Gastrocnemius medialis (tissue), 4 donors: ENCODE measurements around the gene SLC35B2. TPM values are rescaled to one million over a fixed set of nuclear protein-coding genes. Genes with fewer than 3 reads are reported as not detected.

Experiments
- ATAC-seq, 2 donors: fragments of 150-250 bp; one replicate each; pipeline ENCODE4 v1.9.1; 2016
- DNase-seq, 2 donors: peaks; one replicate each; pipeline ENCODE4 v3.0.0-alpha.2; 2019
- H3K27ac ChIP-seq, 4 donors: fragments of 200-600 bp; sonication (generic); 1 replicate in 1 of 4; 2 replicates in 3 of 4; pipeline ENCODE4 v1.5.1; 2016 to 2018; ENCODE audit warnings: mild to moderate bottlenecking in 2 of 4, moderate library complexity in 1 of 4
- H3K27me3 ChIP-seq, 3 donors: fragments of 200-600 bp; sonication (generic) in 2 of 3; 1 replicate in 1 of 3; 2 replicates in 2 of 3; pipeline versions ENCODE4 v1.5.1 to v1.6.0; 2016 to 2019; ENCODE audit warnings: mild to moderate bottlenecking in 1 of 3, moderate library complexity in 1 of 3
- H3K36me3 ChIP-seq, 2 donors: fragments of 200-600 bp; sonication (generic) in 1 of 2; one replicate each; pipeline ENCODE4 v1.5.1; 2017 to 2018
- H3K4me1 ChIP-seq, 2 donors: fragments of 200-600 bp; sonication (generic) in 1 of 2; one replicate each; pipeline ENCODE4 v1.5.1; 2016 to 2017; ENCODE audit warnings: mild to moderate bottlenecking in 2 of 2
- H3K4me3 ChIP-seq, 4 donors: fragments of 200-600 bp; sonication (generic) in 3 of 4; 1 replicate in 1 of 4; 2 replicates in 3 of 4; pipeline ENCODE4 v1.5.1; 2016 to 2019; ENCODE audit warnings: mild to moderate bottlenecking in 2 of 4
- H3K9me3 ChIP-seq, 3 donors: fragments of 200-600 bp; sonication (generic) in 2 of 3; 1 replicate in 1 of 3; 2 replicates in 2 of 3; pipeline ENCODE4 v1.5.1; 2016 to 2019
- CTCF ChIP-seq, 5 experiments: fragments of 450-650 bp in 3 of 5; fragments of 200-600 bp in 2 of 5; sonication (generic) in 2 of 5; IDR thresholded peaks in 4 of 5; conservative IDR thresholded peaks in 1 of 5; 1 replicate in 4 of 5; 2 replicates in 1 of 5; pipeline ENCODE4 v1.5.1; 2016 to 2019; ENCODE audit warnings: antibody characterized with exemption in 5 of 5, mild to moderate bottlenecking in 3 of 5, moderate library complexity in 3 of 5
- POLR2A ChIP-seq, 2 donors: fragments of 450-650 bp; IDR thresholded peaks; one replicate each; pipeline ENCODE4 v1.6.1; 2017; ENCODE audit warnings: antibody characterized with exemption in 2 of 2, mild to moderate bottlenecking in 2 of 2, moderate library complexity in 2 of 2
- in situ Hi-C, 4 donors: fragments of 200-750 bp; cut with MboI; loops; one replicate each; pipeline versions ENCODE4 v1.15.0 to v1.8.0; 2017; ENCODE audit warnings: low sequenced_read_pairs in 4 of 4
- intact Hi-C: fragments of 100-400 bp; cut with DNase I; formaldehyde crosslinking; loops from one replicate; pipeline ENCODE4 v1.15.1; 2023; ENCODE audit warnings: low total_unique reads
- total RNA-seq, 4 donors: library from RNA; depleted of rRNA; stranded (reverse); fragments of >200 nt; gene quantifications; one replicate each; pipeline versions ENCODE4 v1.1.0 to v1.2.3, GENCODE V29; 2016

Gene SLC35B2
- total RNA-seq, 4 donors from 2014 or later, result 14.9 to 35.9 (median 21.4) TPM

GRCh38 chr6:44237813-44238433 lies 19.4 kb downstream of the SLC35B2 start:
- peak; percentile 71 to 74 for ATAC-seq
- intact Hi-C loops, result loop anchor here (1.0 to 5.0 kb wide), 3 partner anchors 9 to 131 kb away; partner anchors contain the start of gene HSP90AB1

GRCh38 chr6:44237021-44237812 lies 20.1 kb downstream of the SLC35B2 start:
- peaks cover 0 to 1% of the 10 kb centered on the region in 2 donors for H3K36me3 ChIP-seq
- DNase-seq (peak; percentile 96 to 98), ATAC-seq (peak; percentile 81 to 83)
- no peaks in the 10 kb centered on the region for H3K27me3 ChIP-seq
- H3K4me1 ChIP-seq, result peaks cover 40 to 47% of the 10 kb centered on the region in 2 donors
- H3K4me3 ChIP-seq, result peak overlapping the region; percentile 68 to 83 (median 74)
- in situ Hi-C loops, result loop anchor here in 3 of 4 donors (5.0 to 25.0 kb wide), 3 partner anchors 62 to 125 kb away; no protein-coding TSS in a partner anchor
- H3K27ac ChIP-seq, result peak overlapping the region; percentile 95 to 99 (median 98)
- H3K9me3 ChIP-seq, result no peaks in the 10 kb centered on the region
- TF ChIP-seq POLR2A (IDR thresholded peaks at IDR 0.05) (no peak), CTCF (IDR thresholded peaks at IDR 0.05 in 4 of 5, conservative IDR thresholded peaks at IDR 0.05 in 1 of 5) (no peak)
- intact Hi-C loops, result loop anchor here (1.0 to 5.0 kb wide), 2 partner anchors 10 to 130 kb away; partner anchors contain the start of gene HSP90AB1

More at GRCh38 chr6:44237813-44238433, 19.4 kb downstream of the SLC35B2 start:
- TF ChIP-seq CTCF (IDR thresholded peaks at IDR 0.05 in 4 of 5, conservative IDR thresholded peaks at IDR 0.05 in 1 of 5), result peak; percentile 95 to 100 (median 99)
- peak; percentile 61 to 71 for TF ChIP-seq POLR2A (IDR thresholded peaks at IDR 0.05)
- peak overlapping the region; percentile 68 to 83 (median 74) for H3K4me3 ChIP-seq
- peak; percentile 57 to 83 for DNase-seq
- peaks cover 35 to 42% of the 10 kb centered on the region in 2 donors for H3K4me1 ChIP-seq
- H3K9me3 ChIP-seq, result no peaks in the 10 kb centered on the region
- peak overlapping the region; percentile 95 to 99 (median 98) for H3K27ac ChIP-seq
- no peaks in the 10 kb centered on the region for H3K27me3 ChIP-seq
- H3K36me3 ChIP-seq, result no peaks in the 10 kb centered on the region
- in situ Hi-C loops, result loop anchor here in 3 of 4 donors (5.0 to 25.0 kb wide), 3 partner anchors 63 to 126 kb away; no protein-coding TSS in a partner anchor

- no peak for TF ChIP-seq POLR2A (IDR thresholded peaks at IDR 0.05)
- TF ChIP-seq CTCF (IDR thresholded peaks at IDR 0.05 in 4 of 5, conservative IDR thresholded peaks at IDR 0.05 in 1 of 5), result no peak
- DNase-seq, result no peak
- Histone ChIP-seq H3K4me3 (no peak overlapping the region), H3K9me3 (no peaks in the 10 kb centered on the region), H3K4me1 (peaks cover 40 to 47% of the 10 kb centered on the region in 2 donors), H3K27ac (peak overlapping the region; percentile 95 to 99 (median 98)), H3K36me3 (peaks cover 0 to 8% of the 10 kb centered on the region in 2 donors), H3K27me3 (no peaks in the 10 kb centered on the region)
- in situ Hi-C loops (loop anchor here in 3 of 4 donors (5.0 to 25.0 kb wide), 3 partner anchors 61 to 124 kb away; no protein-coding TSS in a partner anchor), intact Hi-C loops (loop anchor here (5.0 kb wide), 1 partner anchor 129 kb away; no protein-coding TSS in a partner anchor)
- ATAC-seq, result no peak
These were observed 21.3 kb downstream of the SLC35B2 start for GRCh38 chr6:44235891-44236516.

GRCh38 chr6:44235269-44235668 lies 22.1 kb downstream of the SLC35B2 start:
- Histone ChIP-seq H3K27me3 (no peaks in the 10 kb centered on the region), H3K4me1 (peaks cover 44 to 47% of the 10 kb centered on the region in 2 donors), H3K36me3 (peaks cover 0 to 8% of the 10 kb centered on the region in 2 donors), H3K27ac (peak overlapping the region; percentile 95 to 99 (median 98)), H3K9me3 (no peaks in the 10 kb centered on the region), H3K4me3 (no peak overlapping the region)
- DNase-seq (no peak), ATAC-seq (no peak)
- in situ Hi-C loops (loop anchor here in 3 of 4 donors (5.0 to 25.0 kb wide), 3 partner anchors 60 to 123 kb away; no protein-coding TSS in a partner anchor), intact Hi-C loops (loop anchor here (5.0 kb wide), 1 partner anchor 128 kb away; no protein-coding TSS in a partner anchor)
- TF ChIP-seq POLR2A (IDR thresholded peaks at IDR 0.05), result no peak
- TF ChIP-seq CTCF (IDR thresholded peaks at IDR 0.05 in 4 of 5, conservative IDR thresholded peaks at IDR 0.05 in 1 of 5), result no peak
